HG03460 (cell line): Measurements from ENCODE around the gene FBXO38.
"Not testable (repeated sequence)": the region's sequence is repeated elsewhere in the genome, so short reads cannot be mapped to it uniquely, and the experiment has no call there.

Source experiments
- ATAC-seq: cut with Tn5 transposase; IDR thresholded peaks from one replicate; pipeline ENCODE4 v1.9.1; 2021; ENCODE audit not compliant: unreplicated experiment

The FBXO38 gene

DNA sequence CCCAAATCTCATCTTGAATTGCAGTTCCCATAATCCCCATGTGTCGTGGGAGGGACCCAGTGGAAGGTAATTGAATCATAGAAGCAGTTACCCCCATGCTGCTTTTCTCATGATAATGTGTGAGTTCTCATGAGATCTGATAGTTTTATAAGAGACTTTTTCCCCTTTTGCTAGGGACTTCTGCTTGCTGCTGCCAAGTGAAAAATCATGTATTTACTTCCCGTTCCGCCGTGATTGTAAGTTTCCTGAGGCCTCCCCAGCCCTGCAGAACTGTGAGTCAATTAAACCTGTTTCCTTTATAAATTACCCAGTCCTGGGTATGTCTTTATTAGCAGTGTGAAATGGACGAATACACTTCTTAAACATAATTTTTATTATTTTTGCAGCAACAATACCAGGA lies 85.0 kb downstream of the FBXO38 start:
- ATAC-seq: not testable (repeated sequence)

DNA sequence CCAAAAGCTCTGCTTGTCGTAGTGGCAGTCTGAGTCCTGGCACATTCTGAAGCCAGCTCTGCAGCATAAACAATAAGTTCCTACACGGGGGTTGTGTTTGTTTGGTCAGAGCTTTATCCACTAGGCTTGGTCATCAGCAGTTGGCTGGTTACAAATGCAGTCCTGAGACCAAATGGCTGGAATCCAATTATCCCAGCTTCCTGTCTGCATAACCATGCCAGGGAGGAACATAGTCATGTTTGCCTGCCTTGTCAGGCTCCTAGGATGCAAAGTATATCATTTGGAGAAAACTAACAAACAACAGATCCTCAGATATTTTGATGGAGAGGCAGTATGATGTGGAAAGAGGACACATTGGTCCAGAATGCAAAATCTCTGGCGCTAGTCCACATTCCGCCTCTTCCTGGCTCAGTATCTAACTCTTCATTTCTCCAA lies 85.8 kb downstream of the FBXO38 start:
- no peak for ATAC-seq

- ATAC-seq: no peak
These were observed 87.6 kb downstream of the FBXO38 start for GRCh38 chr5:148471379-148471778.

DNA sequence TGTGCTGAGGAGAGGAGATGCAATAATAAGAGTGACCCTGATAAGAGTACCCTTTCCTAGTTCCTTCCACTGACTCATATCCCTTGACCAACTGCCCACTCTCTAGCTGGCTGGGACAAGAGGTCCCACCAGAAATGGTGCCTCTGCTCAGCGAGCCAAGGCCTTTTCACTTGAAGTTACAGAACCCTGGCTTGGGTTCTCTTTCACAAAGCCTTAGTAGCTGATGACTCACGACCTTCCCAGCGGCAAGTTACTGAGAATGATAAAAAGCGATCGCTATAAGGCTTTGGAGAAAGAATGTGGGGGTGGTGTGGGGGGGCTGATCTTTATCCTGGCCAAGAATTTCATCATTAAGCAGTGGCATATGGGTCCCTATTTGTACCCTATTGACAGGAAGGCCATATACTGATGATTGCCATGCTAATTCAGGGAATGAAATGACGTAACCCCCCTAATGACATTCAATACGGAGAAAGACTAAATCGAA lies 90.3 kb downstream of the FBXO38 start:
- ATAC-seq: no peak

DNA sequence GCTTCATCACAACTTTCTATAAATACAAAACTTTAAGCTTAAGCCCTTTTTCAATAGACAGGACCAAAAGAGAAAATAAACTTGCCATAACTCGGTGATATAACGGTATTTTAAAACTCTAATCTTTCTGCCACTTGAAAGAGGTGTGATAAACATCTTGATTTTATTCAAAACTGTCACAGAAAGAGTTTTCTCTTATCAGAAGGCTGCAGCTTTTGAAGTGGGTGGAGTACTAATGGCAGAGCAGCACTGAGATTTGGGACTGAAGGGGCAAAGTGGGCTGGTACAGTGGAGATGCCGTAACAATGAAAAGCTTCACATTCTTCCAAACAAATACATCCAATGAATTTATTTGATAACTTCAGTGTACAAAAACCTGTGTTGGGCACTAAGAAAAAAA lies 92.5 kb downstream of the FBXO38 start:
- no peak for ATAC-seq

- no peak for ATAC-seq
These were observed 93.7 kb downstream of the FBXO38 start for GRCh38 chr5:148477429-148477828.

DNA sequence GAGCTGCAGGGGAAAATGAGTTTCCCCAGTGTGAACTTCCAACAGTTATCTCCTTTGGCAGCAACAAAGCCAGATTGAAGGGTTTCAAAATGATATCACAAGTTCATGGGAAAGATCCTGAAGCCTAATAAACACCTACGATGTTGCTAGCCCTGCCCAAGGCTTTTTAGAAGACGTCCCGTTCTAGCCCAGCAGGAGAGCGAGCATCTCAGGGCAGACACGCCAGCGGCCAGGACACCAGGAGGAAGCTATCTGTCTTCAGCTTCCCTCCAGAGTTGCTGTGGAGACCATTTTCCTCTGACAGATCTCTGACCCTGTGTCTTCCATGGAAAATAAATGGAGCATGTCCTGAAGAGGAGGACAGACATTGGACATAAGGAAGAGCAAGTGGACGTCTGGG lies 98.4 kb downstream of the FBXO38 start:
- ATAC-seq: no peak

GRCh38 chr5:148482697-148483462 lies 99.1 kb downstream of the FBXO38 start:
- peak; percentile 87 for ATAC-seq

DNA sequence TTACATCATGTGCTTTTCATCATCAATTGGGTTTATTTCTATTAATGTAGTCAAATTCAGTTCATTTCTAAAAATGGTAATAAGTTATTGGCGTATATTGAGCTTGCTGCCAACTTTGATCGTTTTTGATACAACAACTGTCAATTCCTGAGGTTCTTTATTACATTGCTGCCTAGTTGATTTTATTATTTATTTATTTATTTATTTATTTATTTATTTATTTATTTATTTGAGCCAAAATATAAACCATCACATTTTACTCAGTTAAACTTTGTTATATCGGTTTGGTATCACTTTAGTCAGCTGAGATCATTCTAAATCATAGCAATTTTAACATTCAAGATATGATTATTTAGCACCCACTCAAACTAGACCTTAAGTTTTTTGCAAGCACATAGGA lies 100.0 kb downstream of the FBXO38 start:
- ATAC-seq: no peak

GRCh38 chr5:148484651-148485050 lies 100.9 kb downstream of the FBXO38 start:
- ATAC-seq: no peak

DNA sequence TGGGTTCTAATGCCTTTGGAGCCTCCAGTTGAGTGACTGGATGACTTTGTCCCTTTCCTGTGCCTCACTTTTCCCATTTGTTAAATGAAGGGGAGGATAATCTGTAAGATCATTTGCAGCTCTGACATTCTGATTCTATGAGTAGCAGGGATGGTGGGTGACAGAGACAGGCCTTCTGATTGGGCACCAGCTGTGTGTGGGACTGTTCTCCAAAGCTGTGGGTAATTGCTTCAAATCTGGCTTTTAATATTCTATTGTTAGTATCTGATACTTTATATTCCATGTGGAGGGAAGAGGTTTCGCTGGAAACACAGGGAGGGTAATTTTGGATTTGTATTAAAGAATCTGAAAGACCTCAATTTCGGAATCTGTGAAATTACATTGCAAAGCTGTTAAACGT lies 102.7 kb downstream of the FBXO38 start:
- ATAC-seq: no peak

GRCh38 chr5:148488757-148489156 lies 105.0 kb downstream of the FBXO38 start:
- ATAC-seq: no peak

GRCh38 chr5:148491015-148491792 lies 107.4 kb downstream of the FBXO38 start:
- ATAC-seq: no peak

- no peak for ATAC-seq
These were observed 108.0 kb downstream of the FBXO38 start for GRCh38 chr5:148491793-148492184.

DNA sequence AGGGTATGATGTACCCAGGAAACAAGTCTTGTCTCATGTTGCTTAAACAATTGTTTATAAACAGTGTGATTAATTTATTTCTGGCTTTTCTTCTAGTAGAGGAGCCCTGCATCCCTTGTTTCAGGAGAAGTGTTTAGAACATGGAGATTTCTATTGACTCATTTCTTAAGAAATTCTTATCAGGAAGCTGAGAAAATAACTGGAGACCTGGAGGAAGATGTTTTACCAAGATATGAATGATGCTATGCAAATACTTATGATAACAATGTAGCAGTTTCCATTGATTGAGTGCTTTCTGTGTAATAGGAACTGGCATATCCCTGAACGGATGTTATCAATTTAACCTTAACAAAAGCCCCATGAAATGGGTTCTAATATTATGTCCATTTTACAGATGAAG lies 108.6 kb downstream of the FBXO38 start:
- no peak for ATAC-seq
